Adrenal gland (tissue), 12 donors: ENCODE measurements around the gene ZNF101. TPM values are rescaled to one million over a fixed set of nuclear protein-coding genes. Genes with fewer than 3 reads are reported as not detected.

Experiments used
- DNase-seq, 7 donors: peaks; one replicate each; pipeline ENCODE4 v3.0.0-alpha.2; 2019 to 2020
- H3K27ac ChIP-seq, 5 donors: fragments of 200-600 bp; sonication (generic) in 4 of 5; 1 replicate in 3 of 5; 2 replicates in 2 of 5; pipeline versions ENCODE4 v1.5.1 to v1.8.0; 2016 to 2020; ENCODE audit warnings: mild to moderate bottlenecking in 1 of 5
- H3K27me3 ChIP-seq: fragments of 200-600 bp; 2 replicates; pipeline ENCODE4 v1.8.0; 2021
- H3K36me3 ChIP-seq, 2 donors: fragments of 200-600 bp; replicated peaks in 1 of 2; 1 replicate in 1 of 2; 2 replicates in 1 of 2; pipeline versions ENCODE4 v1.5.1 to v1.8.0; 2018 to 2022
- H3K4me1 ChIP-seq, 2 donors: fragments of 200-600 bp; replicated peaks in 1 of 2; 1 replicate in 1 of 2; 2 replicates in 1 of 2; pipeline versions ENCODE4 v1.5.1 to v1.8.0; 2018 to 2021
- H3K4me3 ChIP-seq, 4 donors: fragments of 200-600 bp; sonication (generic) in 3 of 4; one replicate each; pipeline ENCODE4 v1.5.1; 2016 to 2018
- H3K9me3 ChIP-seq, 3 donors: fragments of 200-600 bp; sonication (generic) in 1 of 3; replicated peaks in 1 of 3; 1 replicate in 2 of 3; 2 replicates in 1 of 3; pipeline versions ENCODE4 v1.5.1 to v1.8.0; 2016 to 2021
- POLR2A ChIP-seq, 2 donors: fragments of 450-650 bp; IDR thresholded peaks; one replicate each; pipeline ENCODE4 v1.6.1; 2017; ENCODE audit warnings: antibody characterized with exemption in 2 of 2, mild to moderate bottlenecking in 2 of 2, moderate library complexity in 1 of 2
- WGBS, 4 donors: extraction: QIAGEN DNeasy Blood & Tissue Kit in 2 of 4; methylation state at CpG; one replicate each; pipeline versions ENCODE4 v1.1.5 to v1.1.7; 2013 to 2017; 5-methylcytosine and 5-hydroxymethylcytosine counted together
- intact Hi-C, 2 donors: fragments of 100-400 bp; cut with DNase I; formaldehyde crosslinking; loops; one replicate each; pipeline versions ENCODE4 v1.14.1 to v1.15.0; 2022 to 2023
- polyA plus RNA-seq, 3 donors: library from polyadenylated mRNA; stranded (reverse); fragments of 200-250 nt in 2 of 3; fragments of 350-450 nt in 1 of 3; fragmentation: Illumina TruSeq in 1 of 3; extraction: RNeasy Lipid Tissue Mini Kit (QIAGEN cat#74804) in 1 of 3; gene quantifications; one replicate each; pipeline ENCODE4 v1.2.3, GENCODE V29; 2013 to 2014
- total RNA-seq, 9 donors: library from RNA; depleted of rRNA in 4 of 9; stranded (reverse); fragments of >200 nt in 4 of 9; fragments of 120-200 nt in 1 of 9; fragmentation: NEBNext Ultra II Directional in 1 of 9; extraction: Animal tissue kit (Norgen Biotek cat#: 25700) in 1 of 9; gene quantifications; one replicate each; pipeline versions ENCODE4 v1.1.0 to v1.2.4, GENCODE V29; 2013 to 2023
- TF ChIP-seq, protein P1 (sequence below), 6 experiments: fragments of 450-650 bp in 4 of 6; fragments of 200-600 bp in 2 of 6; sonication (generic) in 1 of 6; IDR thresholded peaks; 1 replicate in 5 of 6; 2 replicates in 1 of 6; pipeline versions ENCODE4 v1.5.1 to v1.8.0; 2016 to 2021; ENCODE audit warnings: antibody characterized with exemption in 6 of 6, mild to moderate bottlenecking in 2 of 6, moderate library complexity in 1 of 6
- donor health status: healthy with polysubstance abuse.
- donor health status: Bipolar disorder and iron deficiency.
- donor health status: DM: yes; HTN: yes; CAD: no.
- donor health status: DM: no; HTN: no; CAD: no.
- donor health status: DM: no; HTN: no; CAD: no.
- donor health status: DM: yes; HTN: yes; CAD: no.

Gene ZNF101
- total and polyA plus RNA-seq, 12 donors: 1.3 to 11.8 (median 6.3) TPM

GRCh38 chr19:19632661-19633060, 36.0 kb upstream of the ZNF101 start:
- WGBS, 4 donors: 76 to 89% (median 83%) methylated on average over 5 of the region's 5 CpGs
- intact Hi-C loops: no loop called here
- DNase-seq: no peak
- no peak overlapping the region for H3K27ac ChIP-seq
- H3K36me3 ChIP-seq: no peaks in the 10 kb centered on the region
- peaks cover 0 to 11% of the 10 kb centered on the region in 2 donors for H3K4me1 ChIP-seq
- H3K27me3 ChIP-seq: no peaks in the 10 kb centered on the region
- H3K4me3 ChIP-seq: no peak overlapping the region
- no peak for TF ChIP-seq POLR2A (IDR thresholded peaks at IDR 0.05)
- H3K9me3 ChIP-seq: no peaks in the 10 kb centered on the region

- no peak overlapping the region for H3K27ac ChIP-seq
- no peaks in the 10 kb centered on the region for H3K36me3 ChIP-seq
- no peak for DNase-seq
- no peaks in the 10 kb centered on the region for H3K4me1 ChIP-seq
- H3K4me3 ChIP-seq: no peak overlapping the region
- H3K27me3 ChIP-seq: no peaks in the 10 kb centered on the region
- no peaks in the 10 kb centered on the region for H3K9me3 ChIP-seq
- no peak for TF ChIP-seq POLR2A (IDR thresholded peaks at IDR 0.05)
- TF ChIP-seq, protein P1, sequence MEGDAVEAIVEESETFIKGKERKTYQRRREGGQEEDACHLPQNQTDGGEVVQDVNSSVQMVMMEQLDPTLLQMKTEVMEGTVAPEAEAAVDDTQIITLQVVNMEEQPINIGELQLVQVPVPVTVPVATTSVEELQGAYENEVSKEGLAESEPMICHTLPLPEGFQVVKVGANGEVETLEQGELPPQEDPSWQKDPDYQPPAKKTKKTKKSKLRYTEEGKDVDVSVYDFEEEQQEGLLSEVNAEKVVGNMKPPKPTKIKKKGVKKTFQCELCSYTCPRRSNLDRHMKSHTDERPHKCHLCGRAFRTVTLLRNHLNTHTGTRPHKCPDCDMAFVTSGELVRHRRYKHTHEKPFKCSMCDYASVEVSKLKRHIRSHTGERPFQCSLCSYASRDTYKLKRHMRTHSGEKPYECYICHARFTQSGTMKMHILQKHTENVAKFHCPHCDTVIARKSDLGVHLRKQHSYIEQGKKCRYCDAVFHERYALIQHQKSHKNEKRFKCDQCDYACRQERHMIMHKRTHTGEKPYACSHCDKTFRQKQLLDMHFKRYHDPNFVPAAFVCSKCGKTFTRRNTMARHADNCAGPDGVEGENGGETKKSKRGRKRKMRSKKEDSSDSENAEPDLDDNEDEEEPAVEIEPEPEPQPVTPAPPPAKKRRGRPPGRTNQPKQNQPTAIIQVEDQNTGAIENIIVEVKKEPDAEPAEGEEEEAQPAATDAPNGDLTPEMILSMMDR (IDR thresholded peaks at IDR 0.05): no peak
- WGBS, 4 donors: 92 to 94% (median 93%) methylated on average over 13 to 22 of the region's 22 CpGs
- intact Hi-C loops: no loop called here
These were observed 34.7 kb upstream of the ZNF101 start for GRCh38 chr19:19633711-19634515.

DNA sequence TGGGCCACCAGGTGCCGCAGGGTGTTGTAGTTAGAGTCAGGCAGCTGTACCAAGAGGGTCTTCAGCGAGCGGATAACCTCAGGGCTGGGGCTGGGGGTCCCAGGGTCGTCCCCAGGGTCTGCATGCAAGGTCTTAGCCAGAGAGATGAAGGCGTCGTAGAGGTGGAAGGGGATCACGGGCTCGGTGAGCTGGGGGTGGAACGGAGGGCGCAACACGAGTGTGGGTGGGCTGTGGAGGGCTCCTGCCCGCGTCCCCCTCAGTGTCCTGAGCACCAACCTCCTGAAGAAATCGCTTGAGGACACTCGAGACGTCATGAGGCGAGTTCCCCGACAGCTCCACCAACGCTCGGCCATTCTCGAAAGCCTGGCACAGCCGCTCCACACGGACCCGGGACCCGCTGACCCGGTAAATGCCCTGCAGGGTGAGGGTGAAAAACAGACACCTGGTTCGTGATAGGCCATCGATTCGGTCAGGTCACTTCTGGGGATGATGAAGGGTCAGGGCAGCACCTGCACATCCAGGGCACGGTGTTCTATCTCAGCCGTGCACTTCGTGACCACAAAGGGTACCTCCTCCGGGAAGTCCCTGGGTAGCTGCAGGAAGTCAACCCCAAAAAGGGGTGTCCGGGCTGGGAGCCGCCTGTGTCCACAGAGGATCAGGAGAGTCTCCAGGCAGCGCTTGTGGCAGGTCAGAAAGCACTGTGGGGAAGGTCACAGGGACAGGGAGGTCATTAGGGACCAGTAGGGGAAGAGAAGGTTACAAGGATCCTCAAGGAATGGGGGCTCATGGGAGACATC, 33.9 kb upstream of the ZNF101 start:
- Histone ChIP-seq H3K4me1 (no peaks in the 10 kb centered on the region), H3K9me3 (no peaks in the 10 kb centered on the region), H3K27ac (no peak overlapping the region), H3K27me3 (no peaks in the 10 kb centered on the region), H3K36me3 (no peaks in the 10 kb centered on the region), H3K4me3 (no peak overlapping the region)
- intact Hi-C loops: no loop called here
- DNase-seq: no peak
- 91 to 96% (median 95%) methylated on average over 25 to 36 of the region's 36 CpGs for WGBS, 4 donors
- TF ChIP-seq POLR2A (IDR thresholded peaks at IDR 0.05): no peak
- TF ChIP-seq, protein P1 (IDR thresholded peaks at IDR 0.05): no peak

DNA sequence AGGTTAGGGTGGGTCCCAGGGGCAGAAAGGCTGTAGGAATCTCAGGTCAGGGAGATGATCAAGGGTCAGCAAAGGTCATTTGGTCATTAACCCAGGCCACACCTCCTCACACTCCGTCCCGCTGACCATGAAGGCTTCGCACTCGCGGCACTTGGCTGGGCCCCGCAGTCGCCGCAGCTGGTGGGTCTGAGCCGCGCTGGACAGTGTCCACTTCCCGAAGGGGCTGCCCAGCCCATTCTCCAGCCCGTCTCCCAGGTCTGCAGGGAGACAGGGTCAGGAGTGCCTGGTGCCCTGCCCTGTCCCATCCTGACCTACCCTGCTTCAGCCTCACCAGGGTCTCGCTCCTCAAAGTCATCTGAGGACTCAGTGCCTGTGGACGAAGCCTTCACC, 33.3 kb upstream of the ZNF101 start:
- no peak for DNase-seq
- Histone ChIP-seq H3K9me3 (no peaks in the 10 kb centered on the region), H3K4me1 (no peaks in the 10 kb centered on the region), H3K36me3 (no peaks in the 10 kb centered on the region), H3K27me3 (no peaks in the 10 kb centered on the region), H3K27ac (no peak overlapping the region), H3K4me3 (no peak overlapping the region)
- intact Hi-C loops: no loop called here
- 93 to 100% (median 97%) methylated on average over 2 to 14 of the region's 14 CpGs for WGBS, 4 donors
- TF ChIP-seq, protein P1 (IDR thresholded peaks at IDR 0.05): no peak
- TF ChIP-seq POLR2A (IDR thresholded peaks at IDR 0.05): no peak
